HFF-Myc (cell line): ENCODE results near the gene OAF.

Experiments
- DNase-seq: peaks from one replicate; pipeline ENCODE4 v3.0.0-alpha.2; 2011; ENCODE audit warnings: low read depth; ENCODE audit errors: extremely low read depth
- H3K4me3 ChIP-seq: replicated peaks from 2 replicates; pipeline ENCODE4 v1.5.1; 2011; ENCODE audit warnings: low read depth, mild to moderate bottlenecking, control low read depth, low read length
- CTCF ChIP-seq: IDR thresholded peaks from 2 replicates; pipeline ENCODE4 v1.5.1; 2012; ENCODE audit warnings: mild to moderate bottlenecking, low read depth, low read length, control low read depth; ENCODE audit errors: missing control alignments

The OAF gene

GRCh38 chr11:120216426-120217102, 5.7 kb downstream of the OAF start:
- TF ChIP-seq CTCF: no peak
- no peak overlapping the region for H3K4me3 ChIP-seq
- DNase-seq: no peak

- TF ChIP-seq CTCF: no peak
- no peak overlapping the region for H3K4me3 ChIP-seq
- no peak for DNase-seq
These were observed 6.7 kb downstream of the OAF start for GRCh38 chr11:120217526-120217925.

- TF ChIP-seq CTCF: no peak
- no peak overlapping the region for H3K4me3 ChIP-seq
- DNase-seq: no peak
These were observed 7.3 kb downstream of the OAF start for GRCh38 chr11:120217941-120218694.

GRCh38 chr11:120218695-120219033, 7.8 kb downstream of the OAF start:
- no peak for DNase-seq
- no peak for TF ChIP-seq CTCF
- no peak overlapping the region for H3K4me3 ChIP-seq

GRCh38 chr11:120219232-120219937, 8.6 kb downstream of the OAF start:
- TF ChIP-seq CTCF: no peak
- H3K4me3 ChIP-seq: no peak overlapping the region
- no peak for DNase-seq

GRCh38 chr11:120219938-120220746, 9.3 kb downstream of the OAF start:
- no peak overlapping the region for H3K4me3 ChIP-seq
- no peak for DNase-seq
- TF ChIP-seq CTCF: no peak
